ENCODE measurements around the gene XDH. TPM values are rescaled to one million over a fixed set of nuclear protein-coding genes. Genes with fewer than 3 reads are reported as not detected.

XDH gene
- total RNA-seq, 1 experiment from 2014 or later: 0.08 TPM

- ATAC-seq (no peak), DNase-seq (ENCODE audit: low read depth, low spot score) (no peak)
- no peaks in the 10 kb centered on the region for H3K4me1 ChIP-seq (ENCODE audit: control insufficient read depth, insufficient read depth, low read length)
- ChIA-PET POLR2A (no interaction called here), CTCF (no interaction called here)
- H3K27me3 ChIP-seq (ENCODE audit: control insufficient read depth, insufficient read depth, low read length): no peaks in the 10 kb centered on the region
- TF ChIP-seq REST (IDR thresholded peaks at IDR 0.05; ENCODE audit: insufficient read depth in 1 of 2, low read depth in 2 of 2, low read length in 1 of 2) (no peak), TCF7L2 (IDR thresholded peaks at IDR 0.05; ENCODE audit: low read depth, low read length) (no peak), SIN3A (IDR thresholded peaks at IDR 0.05; ENCODE audit: borderline replicate concordance, insufficient read depth, low read depth, low read length) (no peak), CTCF (IDR thresholded peaks at IDR 0.05) (no peak), POLR2AphosphoS5 (IDR thresholded peaks at IDR 0.05; ENCODE audit: low read depth, low read length) (no peak)
- in situ Hi-C loops (cut with HindIII; ENCODE audit: low pct_unique_long_range_greater_than_20kb, low sequenced_read_pairs): no loop called here
- H3K36me3 ChIP-seq (ENCODE audit: control insufficient read depth, insufficient read depth, low read length): no peaks in the 10 kb centered on the region
- intact Hi-C loops (cut with micrococcal nuclease; ENCODE audit: unreplicated experiment): loop anchor here (10.0 kb wide), 1 partner anchor 108 kb away; no protein-coding TSS in a partner anchor
- H3K9me3 ChIP-seq (ENCODE audit: control insufficient read depth, insufficient read depth, low read depth, low read length): no peaks in the 10 kb centered on the region
- no TSS peak for BruUV-seq (replicated peaks)
- H3K27ac ChIP-seq (ENCODE audit: low read length): no peak overlapping the region
- H3K4me3 ChIP-seq (ENCODE audit: low read depth in 2 of 2, low read length in 2 of 2): no peak overlapping the region
These were observed 111.5 kb downstream of the XDH start for GRCh38 chr2:31302940-31303563.

GRCh38 chr2:31300309-31300708, 114.2 kb downstream of the XDH start:
- BruUV-seq (replicated peaks): no TSS peak
- Histone ChIP-seq H3K4me3 (ENCODE audit: low read depth in 2 of 2, low read length in 2 of 2) (no peak overlapping the region), H3K27me3 (ENCODE audit: control insufficient read depth, insufficient read depth, low read length) (no peaks in the 10 kb centered on the region), H3K36me3 (ENCODE audit: control insufficient read depth, insufficient read depth, low read length) (no peaks in the 10 kb centered on the region), H3K9me3 (ENCODE audit: control insufficient read depth, insufficient read depth, low read depth, low read length) (no peaks in the 10 kb centered on the region), H3K27ac (ENCODE audit: low read length) (no peak overlapping the region), H3K4me1 (ENCODE audit: control insufficient read depth, insufficient read depth, low read length) (no peaks in the 10 kb centered on the region)
- DNase-seq (ENCODE audit: low read depth, low spot score) (no peak), ATAC-seq (no peak)
- no peak for TF ChIP-seq REST (IDR thresholded peaks at IDR 0.05; ENCODE audit: insufficient read depth in 1 of 2, low read depth in 2 of 2, low read length in 1 of 2)
- CTCF ChIA-PET: no interaction called here
- intact Hi-C loops (cut with micrococcal nuclease; ENCODE audit: unreplicated experiment): loop anchor here (10.0 kb wide), 1 partner anchor 106 kb away; no protein-coding TSS in a partner anchor
- POLR2A ChIA-PET: no interaction called here
- in situ Hi-C loops (cut with HindIII; ENCODE audit: low pct_unique_long_range_greater_than_20kb, low sequenced_read_pairs): no loop called here

Measured in Panc1 (cell line).